B cell (primary cell): ENCODE data around the gene ITGA7. TPM values are rescaled to one million over a fixed set of nuclear protein-coding genes. Genes with fewer than 3 reads are reported as not detected.

Experiments used
- ATAC-seq: fragments of 200-7000 bp; cut with Tn5 transposase; one replicate; pipeline ENCODE4 v1.10.0; 2021; ENCODE audit warnings: low read depth, mild to moderate bottlenecking, moderate number of reproducible peaks, moderate library complexity
- CTCF ChIA-PET: fragments of 350-600 bp; sonication (Branson Sonifier 250); formaldehyde crosslinking; loops from one replicate; lab custom pipeline; 2021; ENCODE audit warnings: antibody characterized with exemption, inconsistent platforms; lab: Charles Lee
- POLR2A ChIA-PET: fragments of 350-600 bp; sonication (Branson Sonifier 250); formaldehyde crosslinking; loops from one replicate; lab custom pipeline; 2021; ENCODE audit warnings: antibody characterized with exemption; lab: Charles Lee
- DNase-seq: peaks from one replicate; pipeline ENCODE4 v3.0.0; 2013
- H2AFZ ChIP-seq: 2 replicates; pipeline ENCODE4 v1.6.1; 2012; ENCODE audit warnings: mild to moderate bottlenecking, low read depth, low read length; ENCODE audit not compliant: insufficient read depth, poor library complexity, severe bottlenecking
- H3K27ac ChIP-seq, 2 donors: 1 replicate in 1 of 2; 2 replicates in 1 of 2; pipeline ENCODE4 v1.5.1; 2012 to 2013; ENCODE audit warnings: low read length in 2 of 2, mild to moderate bottlenecking in 2 of 2, moderate library complexity in 1 of 2
- H3K27me3 ChIP-seq, 4 experiments: fragments of 200-600 bp in 1 of 4; sonication (generic) in 1 of 4; replicated peaks in 1 of 4; 1 replicate in 2 of 4; 2 replicates in 2 of 4; pipeline versions ENCODE4 v1.6.1 to v1.7.0; 2013 to 2016; ENCODE audit warnings: low read length in 3 of 4, mild to moderate bottlenecking in 2 of 4, mixed read lengths in 1 of 4, moderate library complexity in 1 of 4; ENCODE audit not compliant: insufficient read depth in 4 of 4, control insufficient read depth in 3 of 4; ENCODE audit errors: control extremely low read depth in 1 of 4
- H3K36me3 ChIP-seq, 2 experiments: replicated peaks in 1 of 2; 1 replicate in 1 of 2; 2 replicates in 1 of 2; pipeline versions ENCODE4 v1.6.1 to v1.7.1; 2013; ENCODE audit warnings: low read length in 1 of 2; ENCODE audit not compliant: insufficient read depth in 2 of 2, control insufficient read depth in 1 of 2; ENCODE audit errors: control extremely low read depth in 1 of 2, extremely low read depth in 1 of 2
- H3K4me1 ChIP-seq, 2 donors: fragments of 200-600 bp in 1 of 2; sonication (generic) in 1 of 2; 1 replicate in 1 of 2; 2 replicates in 1 of 2; pipeline versions ENCODE4 v1.5.1 to v1.6.1; 2013 to 2017; ENCODE audit warnings: low read length in 2 of 2; ENCODE audit not compliant: control insufficient read depth in 2 of 2, insufficient read depth in 2 of 2
- H3K4me2 ChIP-seq: replicated peaks from 2 replicates; pipeline ENCODE3; 2012; ENCODE audit warnings: mild to moderate bottlenecking, low read depth, low read length; ENCODE audit not compliant: poor library complexity, severe bottlenecking
- H3K4me3 ChIP-seq, 5 experiments: fragments of 200-600 bp in 1 of 5; sonication (generic) in 1 of 5; 1 replicate in 3 of 5; 2 replicates in 2 of 5; pipeline versions ENCODE4 v1.5.1 to v1.7.0; 2011 to 2016; ENCODE audit warnings: low read length in 4 of 5, mild to moderate bottlenecking in 4 of 5, low read depth in 2 of 5, control low read depth in 1 of 5, moderate library complexity in 1 of 5; ENCODE audit not compliant: insufficient read depth in 1 of 5; ENCODE audit errors: control extremely low read depth in 1 of 5, extremely low read depth in 1 of 5
- H3K79me2 ChIP-seq: fragments of 200-600 bp; sonication (generic); one replicate; pipeline ENCODE4 v1.6.0; 2016; ENCODE audit warnings: low read length; ENCODE audit not compliant: control insufficient read depth, insufficient read depth
- H3K9ac ChIP-seq: fragments of 200-600 bp; sonication (generic); 2 replicates; pipeline ENCODE4 v1.6.1; 2017; ENCODE audit warnings: mild to moderate bottlenecking, low read length, moderate library complexity
- H3K9me3 ChIP-seq, 3 donors: one replicate each; pipeline versions ENCODE4 v1.6.1 to v1.7.1; 2013; ENCODE audit warnings: low read length in 2 of 3; ENCODE audit not compliant: control insufficient read depth in 2 of 3, insufficient read depth in 1 of 3; ENCODE audit errors: control extremely low read depth in 1 of 3
- H4K20me1 ChIP-seq: 2 replicates; pipeline ENCODE4 v1.6.0; 2012; ENCODE audit warnings: mild to moderate bottlenecking, low read length; ENCODE audit not compliant: insufficient read depth, control insufficient read depth, poor library complexity, severe bottlenecking
- H3K27ac Mint-ChIP-seq: one replicate; pipeline ENCODE4 v1.8.0; 2021; ENCODE audit warnings: mixed read lengths
- H3K27me3 Mint-ChIP-seq: one replicate; pipeline ENCODE4 v1.8.0; 2021; ENCODE audit warnings: mixed read lengths
- H3K4me1 Mint-ChIP-seq: one replicate; pipeline ENCODE4 v1.8.0; 2021; ENCODE audit warnings: mixed read lengths
- H3K4me3 Mint-ChIP-seq: one replicate; pipeline ENCODE4 v1.8.0; 2021; ENCODE audit warnings: mixed read lengths
- H3K9me3 Mint-ChIP-seq: one replicate; pipeline ENCODE4 v1.8.0; 2022; ENCODE audit warnings: mixed read lengths; ENCODE audit not compliant: insufficient read depth
- EZH2 ChIP-seq: IDR thresholded peaks from 2 replicates; pipeline ENCODE4 v1.6.1; 2012; ENCODE audit warnings: borderline replicate concordance, low read depth, mild to moderate bottlenecking, moderate library complexity, low read length; ENCODE audit not compliant: insufficient read depth, poor library complexity, severe bottlenecking
- WGBS: methylation state at CpG from one replicate; pipeline ENCODE4 v1.1.5; 2013; ENCODE audit warnings: missing lambda C conversion rate; ENCODE audit not compliant: insufficient coverage; 5-methylcytosine and 5-hydroxymethylcytosine counted together
- intact Hi-C: fragments of 100-400 bp; cut with micrococcal nuclease; formaldehyde crosslinking; loops from one replicate; pipeline ENCODE4 v1.10.0; 2022
- polyA plus RNA-seq: library from polyadenylated mRNA; depleted of rRNA; stranded (reverse); fragments of >200 nt; gene quantifications from 2 replicates; pipeline ENCODE4 v1.2.3, GENCODE V29; 2012
- total RNA-seq, 2 donors: library from RNA; stranded (reverse); fragments of 120-200 nt in 1 of 2; gene quantifications; 1 replicate in 1 of 2; 2 replicates in 1 of 2; pipeline versions ENCODE4 v1.2.3 to v1.2.4, GENCODE V29; 2013 to 2022
- TF ChIP-seq, protein P1 (sequence below): fragments of 200-600 bp; IDR thresholded peaks from one replicate; pipeline ENCODE4 v1.8.0; 2022; ENCODE audit warnings: antibody characterized with exemption, mild to moderate bottlenecking

ITGA7 gene
- total and polyA plus RNA-seq, 2 donors (not counting 1 experiment from before 2014, with no cell fraction given), result 2.4 to 3.3 TPM

GRCh38 chr12:55723516-55724225 lies 16.0 kb upstream of the ITGA7 start:
- Mint-ChIP-seq H3K27ac (peak overlapping the region; percentile 27), H3K9me3 (no peaks in the 10 kb centered on the region), H3K27me3 (no peaks in the 10 kb centered on the region), H3K4me1 (peaks cover 38% of the 10 kb centered on the region), H3K4me3 (no peak overlapping the region)
- Histone ChIP-seq H3K27me3 (no peaks in the 10 kb centered on the region), H3K36me3 (peaks cover 0 to 35% of the 10 kb centered on the region in 2 experiments), H3K9me3 (no peaks in the 10 kb centered on the region), H3K9ac (no peak overlapping the region), H3K4me1 (peaks cover 10 to 27% of the 10 kb centered on the region in 2 donors), H3K4me2 (no peak overlapping the region), H2AFZ (no peak overlapping the region), H3K27ac (no peak overlapping the region), H4K20me1 (peaks cover 5% of the 10 kb centered on the region), H3K79me2 (peaks cover 4% of the 10 kb centered on the region), H3K4me3 (no peak overlapping the region)
- WGBS, result 92% methylated on average over 9 of the region's 10 CpGs
- ATAC-seq (no peak), DNase-seq (no peak)
- intact Hi-C loops, result loop anchor here (1.0 to 2.0 kb wide), 3 partner anchors 7 to 73 kb away; partner anchors contain the start of gene BLOC1S1
- POLR2A ChIA-PET, result no interaction called here
- CTCF ChIA-PET, result interaction anchor here (1.1 to 11.0 kb wide), 5 partner anchors 12 to 324 kb away, joined by 3 to 147 read pairs (median 4); no protein-coding TSS in a partner anchor
- TF ChIP-seq, protein P1, sequence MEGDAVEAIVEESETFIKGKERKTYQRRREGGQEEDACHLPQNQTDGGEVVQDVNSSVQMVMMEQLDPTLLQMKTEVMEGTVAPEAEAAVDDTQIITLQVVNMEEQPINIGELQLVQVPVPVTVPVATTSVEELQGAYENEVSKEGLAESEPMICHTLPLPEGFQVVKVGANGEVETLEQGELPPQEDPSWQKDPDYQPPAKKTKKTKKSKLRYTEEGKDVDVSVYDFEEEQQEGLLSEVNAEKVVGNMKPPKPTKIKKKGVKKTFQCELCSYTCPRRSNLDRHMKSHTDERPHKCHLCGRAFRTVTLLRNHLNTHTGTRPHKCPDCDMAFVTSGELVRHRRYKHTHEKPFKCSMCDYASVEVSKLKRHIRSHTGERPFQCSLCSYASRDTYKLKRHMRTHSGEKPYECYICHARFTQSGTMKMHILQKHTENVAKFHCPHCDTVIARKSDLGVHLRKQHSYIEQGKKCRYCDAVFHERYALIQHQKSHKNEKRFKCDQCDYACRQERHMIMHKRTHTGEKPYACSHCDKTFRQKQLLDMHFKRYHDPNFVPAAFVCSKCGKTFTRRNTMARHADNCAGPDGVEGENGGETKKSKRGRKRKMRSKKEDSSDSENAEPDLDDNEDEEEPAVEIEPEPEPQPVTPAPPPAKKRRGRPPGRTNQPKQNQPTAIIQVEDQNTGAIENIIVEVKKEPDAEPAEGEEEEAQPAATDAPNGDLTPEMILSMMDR, result no peak
- no peak for TF ChIP-seq EZH2

- POLR2A ChIA-PET, result interaction anchor here (0.7 kb wide), 1 partner anchor 17 kb away, joined by 4 read pairs; no protein-coding TSS in a partner anchor
- no peak overlapping the region for H3K4me3 Mint-ChIP-seq
- ATAC-seq (no peak), DNase-seq (no peak)
- H3K27me3 Mint-ChIP-seq, result no peaks in the 10 kb centered on the region
- H3K27ac Mint-ChIP-seq, result no peak overlapping the region
- WGBS, result 96% methylated on average over 3 of the region's 8 CpGs
- peaks cover 11% of the 10 kb centered on the region for H3K79me2 ChIP-seq
- H3K9me3 Mint-ChIP-seq, result no peaks in the 10 kb centered on the region
- intact Hi-C loops, result no loop called here
- peaks cover 8 to 30% of the 10 kb centered on the region in 2 donors for H3K4me1 ChIP-seq
- peaks cover 7% of the 10 kb centered on the region for H4K20me1 ChIP-seq
- no peaks in the 10 kb centered on the region for H3K27me3 ChIP-seq
- no peak for TF ChIP-seq EZH2
- H3K4me3 ChIP-seq, result no peak overlapping the region
- no peak overlapping the region for H3K27ac ChIP-seq
- H3K9me3 ChIP-seq, result no peaks in the 10 kb centered on the region
- peaks cover 43% of the 10 kb centered on the region for H3K4me1 Mint-ChIP-seq
- CTCF ChIA-PET, result interaction anchor here (1.1 to 11.0 kb wide), 5 partner anchors 13 to 324 kb away, joined by 3 to 147 read pairs (median 4); no protein-coding TSS in a partner anchor
- no peak overlapping the region for H3K9ac ChIP-seq
- H3K36me3 ChIP-seq, result peaks cover 0 to 35% of the 10 kb centered on the region in 2 experiments
- H3K4me2 ChIP-seq, result no peak overlapping the region
- no peak overlapping the region for H2AFZ ChIP-seq
These were observed 15.2 kb upstream of the ITGA7 start for GRCh38 chr12:55722948-55723347.
